Measurements from ENCODE around the gene CLEC4G.

The CLEC4G gene

DNA sequence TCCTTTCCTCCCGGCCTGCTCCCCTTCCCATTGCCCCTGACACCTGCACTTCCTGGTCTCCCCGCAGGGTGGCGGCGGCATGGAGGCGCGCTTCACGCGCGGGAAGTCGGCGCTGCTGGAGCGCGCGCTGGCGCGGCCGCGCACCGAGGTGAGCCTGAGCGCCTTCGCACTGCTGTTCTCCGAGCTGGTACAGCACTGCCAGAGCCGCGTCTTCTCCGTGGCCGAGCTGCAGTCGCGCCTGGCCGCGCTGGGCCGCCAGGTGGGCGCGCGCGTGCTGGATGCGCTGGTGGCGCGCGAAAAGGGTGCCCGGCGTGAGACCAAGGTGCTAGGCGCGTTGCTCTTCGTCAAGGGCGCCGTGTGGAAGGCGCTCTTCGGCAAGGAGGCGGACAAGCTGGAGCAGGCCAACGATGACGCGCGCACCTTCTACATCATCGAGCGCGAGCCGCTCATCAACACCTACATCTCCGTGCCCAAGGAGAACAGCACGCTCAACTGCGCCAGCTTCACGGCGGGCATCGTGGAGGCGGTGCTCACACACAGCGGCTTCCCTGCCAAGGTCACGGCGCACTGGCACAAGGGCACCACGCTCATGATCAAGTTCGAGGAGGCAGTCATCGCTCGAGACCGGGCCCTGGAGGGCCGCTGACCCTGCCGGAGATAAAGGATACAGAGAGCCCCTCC is 49.6 kb downstream of the CLEC4G start:
- TF ChIP-seq BACH2 (CRISPR knock-in tag; IDR thresholded peaks at IDR 0.05; ENCODE audit: borderline replicate concordance), result no peak
- no peak for TF ChIP-seq ARNTL (CRISPR knock-in tag; IDR thresholded peaks at IDR 0.05; ENCODE audit: borderline replicate concordance, low read depth)
- no peak for ATAC-seq

DNA sequence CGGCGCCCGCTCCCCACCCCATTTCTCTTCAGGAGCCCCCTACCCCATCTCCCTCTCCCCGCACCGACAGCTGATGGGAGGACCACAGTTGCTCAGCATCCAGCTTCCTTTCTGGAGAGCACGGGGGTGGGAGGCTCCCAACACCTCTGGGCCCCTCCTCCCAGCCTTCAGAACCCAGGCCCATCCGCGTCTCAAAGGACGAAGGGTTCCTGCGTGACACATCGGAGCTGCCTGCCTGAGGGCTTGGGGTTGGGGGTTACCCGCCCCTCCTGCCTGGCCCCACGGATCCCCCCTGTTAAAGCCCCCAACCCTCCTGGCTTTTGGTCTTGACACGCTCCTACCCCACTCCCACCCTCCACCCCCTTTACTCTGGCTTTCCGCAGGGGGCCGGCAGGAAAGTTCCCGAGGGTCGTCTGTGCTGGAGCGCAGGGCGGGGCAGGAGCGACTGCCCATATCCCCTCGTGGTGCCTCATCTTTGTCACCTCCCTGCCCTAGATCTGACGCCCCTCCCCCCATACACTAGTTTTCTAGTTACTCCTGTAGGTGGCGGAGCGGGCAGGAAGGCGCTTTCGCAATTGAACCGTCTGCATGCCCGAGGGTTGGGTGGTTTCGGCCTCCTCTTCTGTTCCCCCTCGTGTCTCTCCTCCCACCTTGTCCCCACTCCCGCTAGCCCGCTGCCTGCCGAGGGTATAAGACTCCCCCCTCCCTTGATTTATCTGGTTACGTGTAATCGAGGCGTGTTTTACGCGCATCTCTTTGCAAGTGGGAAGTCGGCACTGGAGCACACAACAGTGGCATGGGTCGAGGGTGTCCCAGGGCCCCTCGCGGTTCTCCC is 50.4 kb downstream of the CLEC4G start:
- TF ChIP-seq ESRRG (CRISPR knock-in tag; IDR thresholded peaks at IDR 0.05) (no peak), RARB (CRISPR knock-in tag; IDR thresholded peaks at IDR 0.05) (no peak), ISL1 (CRISPR knock-in tag; IDR thresholded peaks at IDR 0.05) (no peak), TOX (CRISPR knock-in tag; IDR thresholded peaks at IDR 0.05; ENCODE audit: borderline replicate concordance) (no peak), ZNF70 (CRISPR knock-in tag; IDR thresholded peaks at IDR 0.05) (no peak), SNAI2 (CRISPR knock-in tag; IDR thresholded peaks at IDR 0.05) (no peak), ZNF8 (CRISPR knock-in tag; IDR thresholded peaks at IDR 0.05) (no peak), BACH2 (CRISPR knock-in tag; IDR thresholded peaks at IDR 0.05; ENCODE audit: borderline replicate concordance) (no peak), OSR1 (CRISPR knock-in tag; IDR thresholded peaks at IDR 0.05) (no peak), CSDC2 (CRISPR knock-in tag; IDR thresholded peaks at IDR 0.05) (no peak), ZNF565 (CRISPR knock-in tag; conservative IDR thresholded peaks at IDR 0.05; ENCODE audit: low read depth) (no peak), GLIS3 (CRISPR knock-in tag; IDR thresholded peaks at IDR 0.05) (no peak), ZFP3 (CRISPR knock-in tag; IDR thresholded peaks at IDR 0.05) (no peak), ZC3H10 (CRISPR knock-in tag; IDR thresholded peaks at IDR 0.05) (no peak), ARNTL (CRISPR knock-in tag; IDR thresholded peaks at IDR 0.05; ENCODE audit: borderline replicate concordance, low read depth) (no peak), PPARA (CRISPR knock-in tag; IDR thresholded peaks at IDR 0.05; ENCODE audit: borderline replicate concordance) (no peak), TCF4 (CRISPR knock-in tag; IDR thresholded peaks at IDR 0.05; ENCODE audit: borderline replicate concordance) (no peak), ZFP30 (CRISPR knock-in tag; IDR thresholded peaks at IDR 0.05) (no peak)
- TF ChIP-seq, protein P1, sequence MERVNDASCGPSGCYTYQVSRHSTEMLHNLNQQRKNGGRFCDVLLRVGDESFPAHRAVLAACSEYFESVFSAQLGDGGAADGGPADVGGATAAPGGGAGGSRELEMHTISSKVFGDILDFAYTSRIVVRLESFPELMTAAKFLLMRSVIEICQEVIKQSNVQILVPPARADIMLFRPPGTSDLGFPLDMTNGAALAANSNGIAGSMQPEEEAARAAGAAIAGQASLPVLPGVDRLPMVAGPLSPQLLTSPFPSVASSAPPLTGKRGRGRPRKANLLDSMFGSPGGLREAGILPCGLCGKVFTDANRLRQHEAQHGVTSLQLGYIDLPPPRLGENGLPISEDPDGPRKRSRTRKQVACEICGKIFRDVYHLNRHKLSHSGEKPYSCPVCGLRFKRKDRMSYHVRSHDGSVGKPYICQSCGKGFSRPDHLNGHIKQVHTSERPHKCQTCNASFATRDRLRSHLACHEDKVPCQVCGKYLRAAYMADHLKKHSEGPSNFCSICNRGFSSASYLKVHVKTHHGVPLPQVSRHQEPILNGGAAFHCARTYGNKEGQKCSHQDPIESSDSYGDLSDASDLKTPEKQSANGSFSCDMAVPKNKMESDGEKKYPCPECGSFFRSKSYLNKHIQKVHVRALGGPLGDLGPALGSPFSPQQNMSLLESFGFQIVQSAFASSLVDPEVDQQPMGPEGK (CRISPR knock-in tag; IDR thresholded peaks at IDR 0.05; ENCODE audit: borderline replicate concordance), result no peak
- TF ChIP-seq, protein P2, sequence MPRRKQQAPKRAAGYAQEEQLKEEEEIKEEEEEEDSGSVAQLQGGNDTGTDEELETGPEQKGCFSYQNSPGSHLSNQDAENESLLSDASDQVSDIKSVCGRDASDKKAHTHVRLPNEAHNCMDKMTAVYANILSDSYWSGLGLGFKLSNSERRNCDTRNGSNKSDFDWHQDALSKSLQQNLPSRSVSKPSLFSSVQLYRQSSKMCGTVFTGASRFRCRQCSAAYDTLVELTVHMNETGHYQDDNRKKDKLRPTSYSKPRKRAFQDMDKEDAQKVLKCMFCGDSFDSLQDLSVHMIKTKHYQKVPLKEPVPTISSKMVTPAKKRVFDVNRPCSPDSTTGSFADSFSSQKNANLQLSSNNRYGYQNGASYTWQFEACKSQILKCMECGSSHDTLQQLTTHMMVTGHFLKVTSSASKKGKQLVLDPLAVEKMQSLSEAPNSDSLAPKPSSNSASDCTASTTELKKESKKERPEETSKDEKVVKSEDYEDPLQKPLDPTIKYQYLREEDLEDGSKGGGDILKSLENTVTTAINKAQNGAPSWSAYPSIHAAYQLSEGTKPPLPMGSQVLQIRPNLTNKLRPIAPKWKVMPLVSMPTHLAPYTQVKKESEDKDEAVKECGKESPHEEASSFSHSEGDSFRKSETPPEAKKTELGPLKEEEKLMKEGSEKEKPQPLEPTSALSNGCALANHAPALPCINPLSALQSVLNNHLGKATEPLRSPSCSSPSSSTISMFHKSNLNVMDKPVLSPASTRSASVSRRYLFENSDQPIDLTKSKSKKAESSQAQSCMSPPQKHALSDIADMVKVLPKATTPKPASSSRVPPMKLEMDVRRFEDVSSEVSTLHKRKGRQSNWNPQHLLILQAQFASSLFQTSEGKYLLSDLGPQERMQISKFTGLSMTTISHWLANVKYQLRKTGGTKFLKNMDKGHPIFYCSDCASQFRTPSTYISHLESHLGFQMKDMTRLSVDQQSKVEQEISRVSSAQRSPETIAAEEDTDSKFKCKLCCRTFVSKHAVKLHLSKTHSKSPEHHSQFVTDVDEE (CRISPR knock-in tag; IDR thresholded peaks at IDR 0.05), result no peak
- ATAC-seq, result peak; percentile 40

DNA sequence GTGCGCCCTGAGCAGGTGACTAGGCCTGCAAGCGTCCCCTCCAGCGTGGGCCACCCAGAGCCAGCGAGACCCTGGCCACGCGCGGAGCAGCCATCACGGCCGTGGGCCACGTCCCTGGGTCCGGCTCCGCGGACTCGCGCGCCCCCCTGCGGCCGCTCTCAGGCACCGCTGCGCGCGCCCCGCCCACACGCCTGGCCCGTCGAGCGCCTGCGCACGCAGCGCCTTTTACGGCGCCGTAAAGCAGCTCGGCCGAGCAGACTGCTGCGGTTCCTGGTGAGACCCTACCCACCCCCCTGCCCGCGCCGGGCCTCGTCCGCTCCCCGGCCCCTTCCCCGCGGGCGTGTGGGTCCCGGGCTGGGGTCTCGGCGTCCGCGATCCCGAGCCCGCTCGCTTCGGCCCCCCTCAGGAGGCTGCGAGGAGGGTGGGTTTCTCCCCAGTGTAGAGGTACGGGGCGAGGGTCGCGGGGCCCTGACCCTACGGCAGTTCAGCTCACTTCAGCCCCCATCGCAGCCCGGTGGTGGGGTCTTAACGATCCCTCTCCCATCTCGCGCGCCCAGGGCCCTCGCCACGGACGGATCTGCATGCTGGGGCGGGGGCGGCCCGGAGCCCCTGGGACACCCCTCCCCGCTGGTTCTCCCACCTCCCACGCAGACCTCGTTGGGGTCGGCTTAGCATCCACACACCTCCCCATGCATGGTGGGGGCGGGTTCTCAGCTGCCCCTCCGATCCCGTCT is 51.1 kb downstream of the CLEC4G start, which contains the start of gene TRAPPC5:
Gene TRAPPC5, plus strand, starts transcription at position 228 of the 734 bp plus-strand sequence. CDS start 1,421 bp downstream, outside the sequence.
- ATAC-seq, result peak; percentile 90
- TF ChIP-seq ZFP3 (CRISPR knock-in tag; IDR thresholded peaks at IDR 0.05) (no peak), BACH2 (CRISPR knock-in tag; IDR thresholded peaks at IDR 0.05; ENCODE audit: borderline replicate concordance) (no peak), TOX (CRISPR knock-in tag; IDR thresholded peaks at IDR 0.05; ENCODE audit: borderline replicate concordance) (no peak)

DNA sequence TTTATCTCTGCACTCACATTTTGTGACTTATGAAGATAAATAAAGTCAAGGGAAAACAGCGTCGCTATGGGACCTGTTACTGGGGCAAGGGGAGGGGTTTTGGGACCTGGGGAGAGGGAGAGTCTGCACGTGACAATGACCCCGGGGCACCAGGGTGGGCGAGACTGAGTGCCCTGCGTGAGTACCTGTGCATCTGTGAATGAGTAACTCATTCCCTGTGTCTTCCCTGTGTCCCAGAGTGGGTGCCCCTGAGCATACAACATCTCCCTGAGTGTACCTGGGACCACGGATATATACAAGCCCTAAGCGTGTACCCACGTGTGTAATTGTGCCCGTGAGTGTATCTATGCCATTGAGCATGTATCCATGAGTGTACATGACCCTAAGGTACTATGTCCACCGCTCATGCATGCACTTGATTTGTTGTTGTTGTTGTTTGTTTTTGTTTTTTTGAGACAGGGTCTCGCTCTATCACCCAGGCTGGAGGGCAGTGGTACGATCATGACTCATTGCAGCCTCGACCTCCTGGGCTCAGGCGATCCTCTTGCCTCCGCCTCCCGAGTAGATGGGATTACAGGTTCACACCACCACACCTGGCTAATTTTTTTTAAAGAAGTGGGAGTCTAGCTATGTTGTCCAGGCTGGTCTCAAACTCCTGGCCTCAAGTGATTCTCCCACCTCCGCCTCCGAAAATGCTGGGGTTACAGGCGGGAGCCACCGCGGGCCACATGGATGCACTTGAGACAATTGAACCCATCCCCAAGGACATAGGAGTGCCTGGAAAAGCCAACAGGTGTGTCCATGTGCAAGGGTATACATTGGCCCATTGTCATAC is 51.9 kb downstream of the CLEC4G start:
- no peak for ATAC-seq
- TF ChIP-seq, protein P3, sequence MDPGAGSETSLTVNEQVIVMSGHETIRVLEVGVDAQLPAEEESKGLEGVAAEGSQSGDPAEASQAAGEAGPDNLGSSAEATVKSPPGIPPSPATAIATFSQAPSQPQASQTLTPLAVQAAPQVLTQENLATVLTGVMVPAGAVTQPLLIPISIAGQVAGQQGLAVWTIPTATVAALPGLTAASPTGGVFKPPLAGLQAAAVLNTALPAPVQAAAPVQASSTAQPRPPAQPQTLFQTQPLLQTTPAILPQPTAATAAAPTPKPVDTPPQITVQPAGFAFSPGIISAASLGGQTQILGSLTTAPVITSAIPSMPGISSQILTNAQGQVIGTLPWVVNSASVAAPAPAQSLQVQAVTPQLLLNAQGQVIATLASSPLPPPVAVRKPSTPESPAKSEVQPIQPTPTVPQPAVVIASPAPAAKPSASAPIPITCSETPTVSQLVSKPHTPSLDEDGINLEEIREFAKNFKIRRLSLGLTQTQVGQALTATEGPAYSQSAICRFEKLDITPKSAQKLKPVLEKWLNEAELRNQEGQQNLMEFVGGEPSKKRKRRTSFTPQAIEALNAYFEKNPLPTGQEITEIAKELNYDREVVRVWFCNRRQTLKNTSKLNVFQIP (CRISPR knock-in tag; IDR thresholded peaks at IDR 0.05; ENCODE audit: borderline replicate concordance, low read depth), result no peak
- TF ChIP-seq ZFP30 (CRISPR knock-in tag; IDR thresholded peaks at IDR 0.05), result no peak
- no peak for TF ChIP-seq ARNTL (CRISPR knock-in tag; IDR thresholded peaks at IDR 0.05; ENCODE audit: borderline replicate concordance, low read depth)
- no peak for TF ChIP-seq ZFP3 (CRISPR knock-in tag; IDR thresholded peaks at IDR 0.05)
- TF ChIP-seq, protein P1 (CRISPR knock-in tag; IDR thresholded peaks at IDR 0.05; ENCODE audit: borderline replicate concordance), result no peak
- TF ChIP-seq ESRRG (CRISPR knock-in tag; IDR thresholded peaks at IDR 0.05), result no peak
